OCI-LY3 (cell line): ENCODE measurements around the gene GHRHR.

ENCODE experiments used
- H2AFZ ChIP-seq: fragments of 200-600, 300-600 bp; shearing (Covaris generic); 2 replicates; pipeline ENCODE4 v1.6.0; 2014; ENCODE audit warnings: antibody characterized with exemption, low read depth, low read length
- H3K27ac ChIP-seq: fragments of 200-600, 300-600 bp; sonication (generic); 2 replicates; pipeline ENCODE4 v1.5.1; 2014; ENCODE audit warnings: mild to moderate bottlenecking, low read length, moderate library complexity, mixed read lengths
- H3K27me3 ChIP-seq: fragments of 200-600, 300-600 bp; sonication (generic); 2 replicates; pipeline ENCODE4 v1.6.1; 2014; ENCODE audit warnings: low read depth, low read length, mixed read lengths
- H3K36me3 ChIP-seq: fragments of 200-600, 300-600 bp; sonication (generic); replicated peaks from 2 replicates; pipeline ENCODE3; 2014; ENCODE audit warnings: low read depth, low read length, mixed read lengths
- H3K4me1 ChIP-seq: fragments of 300-600, 200-600 bp; sonication (generic); 2 replicates; pipeline ENCODE4 v1.6.1; 2014; ENCODE audit warnings: low read length, mixed read lengths
- H3K4me2 ChIP-seq: fragments of 200-600, 300-600 bp; sonication (generic); 2 replicates; pipeline ENCODE4 v1.6.1; 2014; ENCODE audit warnings: low read length, mixed read lengths
- H3K4me3 ChIP-seq: fragments of 300-600, 200-600 bp; sonication (generic); 2 replicates; pipeline ENCODE4 v1.5.1; 2014; ENCODE audit warnings: antibody characterized with exemption, mild to moderate bottlenecking, low read length, moderate library complexity
- H3K79me2 ChIP-seq: fragments of 300-600, 200-600 bp; shearing (Covaris generic); 2 replicates; pipeline ENCODE4 v1.6.1; 2014; ENCODE audit warnings: mild to moderate bottlenecking, low read length, mixed read lengths
- H3K9ac ChIP-seq: fragments of 300-600, 200-600 bp; shearing (Covaris generic); 2 replicates; pipeline ENCODE4 v1.6.0; 2014; ENCODE audit warnings: mild to moderate bottlenecking, low read length, moderate library complexity
- H3K9me3 ChIP-seq: fragments of 200-600, 300-600 bp; shearing (Covaris generic); 2 replicates; pipeline ENCODE4 v1.6.1; 2014; ENCODE audit warnings: low read length, mixed read lengths; ENCODE audit not compliant: insufficient read depth
- H4K20me1 ChIP-seq: fragments of 200-600, 300-600 bp; sonication (generic); 2 replicates; pipeline ENCODE4 v1.6.1; 2016; ENCODE audit warnings: low read length, mixed read lengths; ENCODE audit not compliant: insufficient read depth
- CTCF ChIP-seq: fragments of 200-600, 300-600 bp; sonication (generic); IDR thresholded peaks from 2 replicates; pipeline ENCODE4 v1.5.1; 2014; ENCODE audit warnings: antibody characterized with exemption, low read length, low read depth
- EZH2phosphoT487 ChIP-seq: fragments of 200-600 bp; shearing (Covaris generic); IDR thresholded peaks from 2 replicates; pipeline ENCODE4 v1.6.1; 2018; ENCODE audit warnings: antibody characterized with exemption, mixed run types, low read depth

The GHRHR gene

GRCh38 chr7:30916255-30916654 is 47.5 kb upstream of the GHRHR start:
- no peaks in the 10 kb centered on the region for H3K9me3 ChIP-seq
- no peaks in the 10 kb centered on the region for H3K4me1 ChIP-seq
- no peaks in the 10 kb centered on the region for H4K20me1 ChIP-seq
- TF ChIP-seq CTCF (no peak), EZH2phosphoT487 (no peak)
- no peak overlapping the region for H2AFZ ChIP-seq
- no peak overlapping the region for H3K4me2 ChIP-seq
- no peaks in the 10 kb centered on the region for H3K36me3 ChIP-seq
- H3K9ac ChIP-seq = no peak overlapping the region
- H3K4me3 ChIP-seq = no peak overlapping the region
- no peak overlapping the region for H3K27ac ChIP-seq
- no peaks in the 10 kb centered on the region for H3K27me3 ChIP-seq
- H3K79me2 ChIP-seq = no peaks in the 10 kb centered on the region

- Histone ChIP-seq H3K4me2 (no peak overlapping the region), H3K36me3 (no peaks in the 10 kb centered on the region), H3K9ac (no peak overlapping the region), H2AFZ (no peak overlapping the region), H3K79me2 (no peaks in the 10 kb centered on the region), H3K4me1 (no peaks in the 10 kb centered on the region), H3K9me3 (no peaks in the 10 kb centered on the region), H4K20me1 (no peaks in the 10 kb centered on the region), H3K27me3 (no peaks in the 10 kb centered on the region), H3K27ac (no peak overlapping the region), H3K4me3 (no peak overlapping the region)
- TF ChIP-seq CTCF = no peak
- TF ChIP-seq EZH2phosphoT487 = no peak
Observed at GRCh38 chr7:30916767-30917166, 47.0 kb upstream of the GHRHR start.

- H3K9ac ChIP-seq = no peak overlapping the region
- no peaks in the 10 kb centered on the region for H3K36me3 ChIP-seq
- H3K4me3 ChIP-seq = no peak overlapping the region
- H3K79me2 ChIP-seq = no peaks in the 10 kb centered on the region
- no peak overlapping the region for H3K4me2 ChIP-seq
- H3K27me3 ChIP-seq = no peaks in the 10 kb centered on the region
- no peak overlapping the region for H2AFZ ChIP-seq
- H3K9me3 ChIP-seq = no peaks in the 10 kb centered on the region
- no peaks in the 10 kb centered on the region for H3K4me1 ChIP-seq
- H4K20me1 ChIP-seq = no peaks in the 10 kb centered on the region
- H3K27ac ChIP-seq = no peak overlapping the region
- TF ChIP-seq EZH2phosphoT487 (no peak), CTCF (no peak)
Observed at GRCh38 chr7:30917216-30917893, 46.4 kb upstream of the GHRHR start.

GRCh38 chr7:30918676-30919075 is 45.1 kb upstream of the GHRHR start:
- Histone ChIP-seq H3K9ac (no peak overlapping the region), H3K4me2 (no peak overlapping the region), H2AFZ (no peak overlapping the region), H3K27me3 (no peaks in the 10 kb centered on the region), H4K20me1 (no peaks in the 10 kb centered on the region), H3K4me1 (no peaks in the 10 kb centered on the region), H3K9me3 (no peaks in the 10 kb centered on the region), H3K36me3 (no peaks in the 10 kb centered on the region), H3K4me3 (no peak overlapping the region), H3K79me2 (no peaks in the 10 kb centered on the region), H3K27ac (no peak overlapping the region)
- no peak for TF ChIP-seq CTCF
- TF ChIP-seq EZH2phosphoT487 = no peak
